GM20431 (cell line): ENCODE results near the gene PDHB.

Experiments used
- in situ Hi-C: fragments of 300-500 bp; cut with MseI, MboI; formaldehyde crosslinking; loops from one replicate; pipeline ENCODE4 v1.15.0; 2020; ENCODE audit warnings: low sequenced_read_pairs; ENCODE audit not compliant: unreplicated experiment

The PDHB gene

GRCh38 chr3:58377750-58378149, 55.9 kb downstream of the PDHB start:
- in situ Hi-C loops = no loop called here
